HG03280 (cell line): ENCODE measurements around the gene PSD2.
"Not testable (repeated sequence)": the region's sequence is repeated elsewhere in the genome, so short reads cannot be mapped to it uniquely, and the experiment has no call there.

Experiments
- ATAC-seq: cut with Tn5 transposase; IDR thresholded peaks from one replicate; pipeline ENCODE4 v1.9.1; 2021; ENCODE audit warnings: mild to moderate bottlenecking, moderate library complexity; ENCODE audit not compliant: unreplicated experiment

Gene PSD2

GRCh38 chr5:139789116-139789844, 6.3 kb upstream of the PSD2 start:
- ATAC-seq: no peak

DNA sequence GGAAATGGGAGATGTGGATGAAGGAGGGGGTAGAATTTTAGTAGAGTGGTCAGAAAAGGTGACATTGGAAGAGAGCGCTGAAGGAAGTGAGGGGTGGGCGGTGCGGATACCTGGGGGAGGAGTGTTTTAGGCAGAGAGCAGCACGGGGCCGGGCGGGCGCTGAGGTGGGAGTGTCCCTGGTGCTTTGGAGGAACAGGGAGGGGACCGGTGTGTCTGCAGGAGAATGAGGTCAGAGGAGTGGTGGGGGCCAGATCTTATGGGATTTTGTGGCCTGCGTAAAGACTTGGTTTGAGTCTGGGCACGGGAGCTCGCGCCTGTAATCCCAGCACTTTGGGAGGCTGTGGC, 5.8 kb upstream of the PSD2 start:
- ATAC-seq: no peak

GRCh38 chr5:139792218-139792617, 3.4 kb upstream of the PSD2 start:
- ATAC-seq: no peak

DNA sequence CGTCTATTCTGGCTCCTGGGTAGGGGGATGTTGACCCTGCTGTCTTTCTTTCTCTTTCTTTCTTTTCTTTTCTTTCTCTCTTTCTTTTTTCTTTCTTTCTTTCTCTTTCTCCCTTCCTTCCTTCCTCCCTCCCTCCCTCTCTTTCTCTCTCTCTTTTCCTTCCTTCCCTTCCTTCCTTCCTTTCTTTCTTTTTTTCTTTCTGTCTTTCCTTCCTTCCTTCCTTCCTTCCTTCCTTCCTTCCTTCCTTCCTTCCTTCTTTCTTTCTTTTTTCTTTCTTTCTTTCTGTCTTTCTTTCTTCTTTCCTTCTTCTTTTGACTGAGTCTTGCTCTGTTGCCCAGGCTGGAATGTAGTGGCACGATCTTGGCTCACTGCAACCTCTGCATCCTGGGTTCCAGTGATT, 3.0 kb upstream of the PSD2 start:
- ATAC-seq: not testable (repeated sequence)

DNA sequence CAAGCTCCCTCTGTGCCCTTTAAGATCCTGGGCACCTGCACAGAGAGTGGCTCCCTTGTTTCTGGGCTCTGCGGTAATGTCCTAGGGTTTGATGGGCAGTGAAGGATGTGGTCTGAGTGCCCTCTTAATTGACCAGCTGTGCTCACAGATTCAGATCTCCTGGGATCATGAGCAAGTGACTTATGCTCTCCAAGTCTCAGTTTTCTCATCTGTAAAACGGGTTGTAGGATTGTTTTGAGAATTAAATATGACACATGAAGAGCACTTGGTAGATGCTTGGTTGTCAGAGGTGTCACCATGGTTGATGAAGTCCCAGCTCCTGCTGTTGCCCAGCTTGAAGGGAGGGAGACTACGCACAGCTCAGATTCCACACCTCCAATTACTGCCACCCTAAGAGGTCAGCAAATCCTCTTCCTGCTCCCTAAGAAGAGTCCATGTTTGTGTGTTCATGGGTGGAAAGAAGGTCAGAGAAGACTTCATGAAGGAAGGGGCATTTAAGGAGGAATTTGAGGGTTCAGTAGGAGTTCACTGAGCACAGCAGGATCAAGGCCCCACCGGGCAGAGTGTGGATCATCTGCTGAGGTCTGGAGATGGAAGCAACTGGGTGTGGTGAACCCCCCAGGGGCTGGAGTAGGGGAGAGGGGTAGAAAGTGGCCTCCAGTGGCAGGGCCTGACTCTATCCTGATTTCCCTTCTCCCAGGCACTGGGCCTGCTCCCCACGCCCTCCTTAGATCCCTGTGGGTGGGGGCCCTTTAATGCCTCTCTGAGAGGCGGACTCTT, 1.4 kb upstream of the PSD2 start:
- ATAC-seq: no peak

DNA sequence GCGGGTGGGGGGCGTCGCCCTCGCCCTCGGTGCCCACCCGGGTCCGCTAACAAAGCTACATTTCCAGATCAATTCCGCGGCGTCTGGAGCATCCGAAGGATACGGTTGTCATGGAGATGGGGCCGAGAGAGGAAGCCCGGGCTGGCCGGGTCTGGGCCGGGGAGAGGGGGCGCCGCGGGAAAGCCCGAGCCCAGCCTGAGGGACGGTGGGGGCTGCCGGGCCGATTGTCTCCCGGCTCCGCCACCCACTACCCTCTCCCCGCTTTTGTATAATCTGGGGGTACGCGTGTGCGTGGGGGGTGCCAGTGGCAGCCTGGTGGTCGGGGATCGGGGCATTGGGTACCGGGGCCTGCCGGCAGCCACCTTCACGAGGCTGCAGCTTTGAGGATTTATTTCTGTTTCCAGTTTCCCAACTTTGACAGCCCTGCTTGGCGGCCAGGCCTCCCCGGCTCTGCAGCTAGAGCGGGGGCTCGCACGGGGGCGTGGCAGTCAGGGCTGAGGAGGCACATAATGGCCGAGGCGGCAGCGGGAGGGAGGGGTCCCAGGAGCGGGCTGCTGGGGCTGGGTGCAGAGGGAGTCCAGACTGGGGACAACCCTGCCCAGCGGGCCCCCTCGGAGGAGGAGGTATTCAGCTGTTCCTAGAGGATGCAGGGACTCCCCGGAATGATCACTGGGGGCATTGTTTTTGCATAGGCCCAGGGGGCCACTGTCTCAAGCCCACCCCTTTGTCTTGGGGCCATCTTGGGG, 626 bp downstream of the PSD2 start:
- ATAC-seq: no peak

- no peak for ATAC-seq
Measured at GRCh38 chr5:139797335-139797734, 1.7 kb downstream of the PSD2 start.

DNA sequence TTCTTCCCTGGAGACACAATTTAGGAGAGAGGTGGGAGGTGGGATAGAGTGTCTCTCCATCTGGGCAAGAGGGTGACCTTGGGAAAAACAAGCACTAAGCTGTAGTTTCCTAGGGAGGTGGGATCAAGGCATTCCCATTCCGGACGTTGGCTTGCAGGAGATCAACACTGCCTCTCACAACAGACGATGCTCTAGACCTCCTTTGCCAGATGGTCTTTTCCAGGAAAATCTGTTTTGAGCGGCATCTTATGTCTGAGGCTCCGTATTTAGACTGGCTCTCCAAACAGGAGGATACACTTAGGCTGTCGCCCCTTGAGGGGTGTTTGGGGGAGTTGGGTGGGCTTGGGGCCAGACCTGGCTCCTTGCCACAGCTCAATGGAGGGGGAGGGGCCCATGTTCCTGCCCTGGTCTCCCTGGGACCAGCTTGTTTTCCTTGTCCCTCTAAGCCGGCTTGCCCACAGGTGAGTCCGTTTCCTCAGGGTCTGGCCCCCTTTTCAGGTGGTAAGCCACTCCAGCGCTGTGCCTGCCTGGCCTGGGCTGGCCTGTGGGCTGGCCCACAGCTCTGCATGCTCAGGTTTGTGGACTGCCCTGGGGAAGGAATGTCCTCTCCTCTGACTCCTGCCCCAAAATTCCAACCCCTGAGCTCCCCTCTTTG, 2.4 kb downstream of the PSD2 start:
- ATAC-seq: no peak

DNA sequence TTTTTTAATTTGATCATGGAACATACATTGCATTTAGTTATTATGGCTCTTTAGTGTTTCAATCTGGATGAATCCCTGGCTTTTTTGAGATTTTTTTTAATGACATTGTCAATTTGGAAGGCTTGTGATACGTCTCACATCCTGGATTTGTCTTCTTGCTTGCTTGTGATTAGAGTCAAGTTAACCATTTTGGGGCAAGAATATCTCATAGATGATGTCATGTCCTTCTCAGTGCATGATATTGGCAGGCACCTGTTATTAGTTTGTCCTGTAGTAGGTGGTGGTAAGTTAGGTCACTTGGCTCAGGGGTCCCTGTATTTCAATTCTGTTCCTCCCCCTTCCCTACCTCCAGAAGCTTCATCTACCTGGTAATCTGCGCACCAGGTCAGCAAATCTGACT, 3.3 kb downstream of the PSD2 start:
- no peak for ATAC-seq

DNA sequence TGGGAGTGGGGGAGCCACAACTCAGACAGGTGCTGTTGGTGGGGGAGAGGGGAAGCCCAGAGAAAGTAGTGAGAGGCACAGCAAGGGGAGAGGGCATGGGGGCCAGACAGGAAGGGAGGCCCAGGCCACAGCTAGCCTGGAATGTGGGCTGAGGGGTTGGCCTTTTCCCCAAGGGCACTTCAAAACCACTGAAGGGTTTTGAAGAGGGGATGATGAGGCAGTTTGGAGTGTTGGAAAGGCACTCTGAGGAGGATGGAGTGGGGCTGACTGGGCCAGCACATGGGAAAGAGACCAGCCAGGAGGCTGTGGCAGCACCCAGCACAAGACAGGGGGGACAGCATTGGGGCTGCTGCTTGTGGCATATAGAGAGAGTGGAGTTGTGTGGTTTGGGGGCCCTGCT, 3.8 kb downstream of the PSD2 start:
- ATAC-seq: no peak

- ATAC-seq: no peak
Measured at GRCh38 chr5:139803978-139804377, 8.4 kb downstream of the PSD2 start.

DNA sequence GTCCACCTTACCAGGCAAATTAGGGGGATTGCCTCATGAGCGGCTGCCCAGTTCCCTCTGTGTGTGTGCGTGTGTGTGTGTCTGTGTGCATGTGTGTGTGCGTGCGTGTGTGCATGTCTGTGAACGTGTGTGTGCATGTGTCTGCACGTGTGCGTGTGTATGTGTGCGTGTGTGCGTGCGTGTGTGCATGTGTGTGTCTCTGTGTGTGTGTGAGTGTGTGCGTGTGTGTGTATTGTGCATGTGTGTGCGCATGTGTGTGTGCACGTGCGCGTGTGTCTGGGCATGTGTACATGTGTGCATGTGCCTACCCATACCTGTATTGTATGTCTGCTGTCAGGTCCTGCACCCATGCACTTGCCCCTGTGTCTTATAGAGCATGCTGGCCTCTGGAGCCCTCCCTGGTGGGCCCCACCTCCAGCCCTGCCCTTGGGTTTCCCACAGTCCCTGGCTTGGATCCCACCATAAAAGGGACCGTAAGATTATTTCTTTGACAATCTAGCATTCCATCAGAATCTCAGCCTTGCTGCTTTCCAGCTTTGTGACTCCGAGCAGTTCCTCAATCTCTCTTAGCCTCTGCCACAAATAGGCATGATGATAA, 9.3 kb downstream of the PSD2 start:
- no peak for ATAC-seq

GRCh38 chr5:139805545-139805944, 9.9 kb downstream of the PSD2 start:
- ATAC-seq: no peak

- no peak for ATAC-seq
Measured at GRCh38 chr5:139806111-139806510, 10.5 kb downstream of the PSD2 start.

DNA sequence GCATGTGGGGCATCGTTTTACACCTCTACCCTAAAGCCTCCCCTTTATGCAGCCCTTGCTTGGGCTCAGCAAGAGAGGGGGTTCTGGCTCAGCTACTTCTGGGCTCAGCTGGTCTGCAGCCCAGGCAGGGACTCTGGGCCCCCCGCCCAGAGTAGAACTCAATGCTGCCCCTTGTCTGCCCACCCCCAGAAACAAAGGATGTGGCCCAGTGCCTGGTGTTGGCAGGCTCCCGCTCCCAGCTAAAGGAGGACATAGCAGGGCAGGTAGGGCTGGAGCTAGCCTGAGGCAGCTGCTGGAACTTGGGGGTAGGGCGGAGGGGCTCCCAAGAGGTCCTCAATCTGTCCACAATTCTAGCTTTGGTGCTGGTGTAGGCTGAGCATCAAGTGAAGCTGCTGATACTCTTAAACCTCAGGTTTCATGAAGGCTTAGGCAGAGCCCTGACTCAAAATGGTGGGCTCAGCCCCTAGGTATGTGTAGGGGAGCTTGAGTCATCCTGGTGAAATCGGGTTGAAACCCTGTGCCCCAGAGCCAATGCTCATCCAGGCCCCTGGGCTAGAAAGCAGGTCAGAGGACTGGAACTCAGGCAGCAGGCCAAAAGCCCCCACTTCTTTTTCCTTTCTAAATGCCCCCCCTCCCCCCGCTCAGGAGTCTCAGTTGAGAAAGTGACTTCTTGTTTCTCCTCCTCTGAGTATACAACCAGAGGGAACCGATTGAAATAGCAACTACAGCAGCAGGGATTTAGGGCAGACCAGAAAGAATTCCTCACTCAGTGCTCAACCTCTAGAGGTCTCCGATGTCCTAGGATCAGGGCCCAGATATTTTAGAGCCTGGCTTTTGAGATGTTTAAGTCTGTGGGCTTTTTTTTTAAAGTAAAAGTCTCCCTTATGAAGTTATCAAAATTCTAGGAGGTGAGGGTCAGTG, 11.4 kb downstream of the PSD2 start:
- no peak for ATAC-seq

DNA sequence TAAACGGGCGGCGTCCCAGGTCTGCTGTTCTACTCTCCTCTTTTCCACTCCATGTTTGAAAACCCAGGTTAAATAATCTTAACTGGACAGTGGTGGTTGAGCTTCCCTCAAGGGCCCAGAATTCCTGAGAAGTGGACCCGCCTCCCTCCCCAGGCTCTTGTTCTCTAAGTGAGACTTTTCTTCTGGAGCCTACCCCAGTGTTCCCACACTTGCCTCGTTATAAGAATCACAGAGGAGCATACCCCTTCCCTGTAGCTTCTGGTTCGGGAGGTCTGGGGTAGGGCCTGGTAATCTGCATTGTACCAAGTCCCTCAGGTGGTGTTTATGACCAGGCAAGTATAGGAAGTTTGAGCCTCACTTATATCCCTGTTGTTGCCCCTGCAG, 12.0 kb downstream of the PSD2 start:
- ATAC-seq: no peak

- no peak for ATAC-seq
Measured at GRCh38 chr5:139808481-139809330, 13.1 kb downstream of the PSD2 start.

GRCh38 chr5:139809331-139809810, 13.8 kb downstream of the PSD2 start:
- ATAC-seq: no peak
